ENCODE data around the gene KLF13. TPM values are rescaled to one million over a fixed set of nuclear protein-coding genes. Genes with fewer than 3 reads are reported as not detected.

KLF13 gene
- polyA plus RNA-seq, 1 experiment = 16.8 TPM

DNA sequence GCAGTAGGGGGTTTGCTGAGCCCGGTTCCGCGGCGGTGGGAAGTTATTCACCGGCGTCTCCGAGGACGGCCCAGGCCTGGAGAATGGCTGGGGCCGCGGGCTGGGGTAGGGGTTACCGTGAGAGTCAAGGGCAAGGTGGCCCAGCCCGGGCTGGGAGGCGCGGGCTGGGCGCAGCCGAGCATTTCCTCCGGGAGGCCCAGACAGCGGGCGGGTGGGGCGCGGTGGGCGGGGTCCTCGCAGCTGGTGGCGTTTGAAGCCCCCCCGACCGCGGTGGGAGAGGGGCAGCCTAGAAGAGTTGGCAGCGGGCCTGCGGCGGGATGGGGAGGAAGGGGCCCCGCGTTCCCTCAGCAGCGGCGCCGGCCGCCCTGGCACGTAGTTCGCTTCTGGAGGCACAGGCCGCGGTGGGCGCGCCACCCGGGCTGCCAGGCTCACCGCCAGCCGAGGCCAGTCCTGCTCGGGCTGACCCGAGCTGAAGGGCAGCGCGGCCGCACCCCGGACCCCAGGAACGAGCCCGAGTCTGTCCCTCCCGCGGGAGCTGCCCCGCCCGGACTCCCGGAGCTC, 960 bp upstream of the KLF13 start:
- Histone ChIP-seq H3K27me3 (ENCODE audit: control insufficient read depth, insufficient read depth, low read length) (peaks cover 1% of the 10 kb centered on the region), H3K4me3 (ENCODE audit: low read depth, low read length) (peak overlapping the region; percentile 70), H3K9me3 (ENCODE audit: control insufficient read depth, insufficient read depth, low read length) (no peaks in the 10 kb centered on the region; the same call in 1 of the 2 replicates), H3K27ac (ENCODE audit: low read depth, low read length) (peak overlapping the region; percentile 90)
- TF ChIP-seq, protein P1, sequence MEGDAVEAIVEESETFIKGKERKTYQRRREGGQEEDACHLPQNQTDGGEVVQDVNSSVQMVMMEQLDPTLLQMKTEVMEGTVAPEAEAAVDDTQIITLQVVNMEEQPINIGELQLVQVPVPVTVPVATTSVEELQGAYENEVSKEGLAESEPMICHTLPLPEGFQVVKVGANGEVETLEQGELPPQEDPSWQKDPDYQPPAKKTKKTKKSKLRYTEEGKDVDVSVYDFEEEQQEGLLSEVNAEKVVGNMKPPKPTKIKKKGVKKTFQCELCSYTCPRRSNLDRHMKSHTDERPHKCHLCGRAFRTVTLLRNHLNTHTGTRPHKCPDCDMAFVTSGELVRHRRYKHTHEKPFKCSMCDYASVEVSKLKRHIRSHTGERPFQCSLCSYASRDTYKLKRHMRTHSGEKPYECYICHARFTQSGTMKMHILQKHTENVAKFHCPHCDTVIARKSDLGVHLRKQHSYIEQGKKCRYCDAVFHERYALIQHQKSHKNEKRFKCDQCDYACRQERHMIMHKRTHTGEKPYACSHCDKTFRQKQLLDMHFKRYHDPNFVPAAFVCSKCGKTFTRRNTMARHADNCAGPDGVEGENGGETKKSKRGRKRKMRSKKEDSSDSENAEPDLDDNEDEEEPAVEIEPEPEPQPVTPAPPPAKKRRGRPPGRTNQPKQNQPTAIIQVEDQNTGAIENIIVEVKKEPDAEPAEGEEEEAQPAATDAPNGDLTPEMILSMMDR (IDR thresholded peaks at IDR 0.05; ENCODE audit: low read depth, low read length) = no peak
- POLR2A ChIA-PET = interaction anchor here (0.9 to 1.6 kb wide), 4 partner anchors 67 to 110 kb away, joined by 3 to 10 read pairs (median 4); no protein-coding TSS in a partner anchor
- CTCF ChIA-PET = interaction anchor here (1.5 to 4.5 kb wide), 2 partner anchors 109 to 163 kb away, joined by 5 to 20 read pairs; no protein-coding TSS in a partner anchor
- no peak for DNase-seq (ENCODE audit: low read depth, low spot score)

DNA sequence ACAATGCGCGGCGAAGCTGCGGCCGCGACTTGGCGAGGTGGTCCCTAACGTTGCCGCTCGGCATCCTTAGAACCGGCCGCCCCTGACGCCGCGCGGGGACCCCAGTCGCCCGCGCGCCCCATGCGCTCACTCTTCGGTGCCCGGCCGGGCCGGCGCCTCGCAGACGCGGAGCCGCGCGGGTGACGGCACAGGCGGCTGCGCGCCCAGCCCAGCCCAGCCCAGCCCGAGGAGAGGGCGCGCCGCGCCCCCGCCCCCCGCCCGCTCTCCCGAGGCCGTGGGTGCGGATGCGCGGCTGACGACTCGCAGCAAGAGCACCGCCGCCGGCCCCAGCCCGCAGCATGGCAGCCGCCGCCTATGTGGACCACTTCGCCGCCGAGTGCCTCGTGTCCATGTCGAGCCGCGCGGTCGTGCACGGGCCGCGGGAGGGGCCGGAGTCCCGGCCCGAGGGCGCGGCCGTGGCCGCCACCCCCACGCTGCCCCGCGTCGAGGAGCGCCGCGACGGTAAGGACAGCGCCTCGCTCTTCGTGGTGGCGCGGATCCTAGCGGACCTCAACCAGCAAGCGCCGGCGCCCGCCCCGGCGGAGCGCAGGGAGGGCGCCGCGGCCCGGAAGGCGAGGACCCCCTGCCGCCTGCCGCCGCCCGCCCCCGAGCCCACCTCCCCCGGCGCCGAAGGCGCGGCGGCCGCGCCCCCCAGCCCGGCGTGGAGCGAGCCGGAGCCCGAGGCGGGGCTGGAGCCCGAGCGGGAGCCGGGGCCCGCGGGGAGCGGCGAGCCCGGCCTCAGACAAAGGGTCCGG, 437 bp downstream of the KLF13 start:
- TF ChIP-seq, protein P1 (IDR thresholded peaks at IDR 0.05; ENCODE audit: low read depth, low read length) = no peak
- POLR2A ChIA-PET = interaction anchor here (0.6 to 1.6 kb wide), 8 partner anchors 26 to 279 kb away, joined by 3 to 10 read pairs (median 3); no protein-coding TSS in a partner anchor

DNA sequence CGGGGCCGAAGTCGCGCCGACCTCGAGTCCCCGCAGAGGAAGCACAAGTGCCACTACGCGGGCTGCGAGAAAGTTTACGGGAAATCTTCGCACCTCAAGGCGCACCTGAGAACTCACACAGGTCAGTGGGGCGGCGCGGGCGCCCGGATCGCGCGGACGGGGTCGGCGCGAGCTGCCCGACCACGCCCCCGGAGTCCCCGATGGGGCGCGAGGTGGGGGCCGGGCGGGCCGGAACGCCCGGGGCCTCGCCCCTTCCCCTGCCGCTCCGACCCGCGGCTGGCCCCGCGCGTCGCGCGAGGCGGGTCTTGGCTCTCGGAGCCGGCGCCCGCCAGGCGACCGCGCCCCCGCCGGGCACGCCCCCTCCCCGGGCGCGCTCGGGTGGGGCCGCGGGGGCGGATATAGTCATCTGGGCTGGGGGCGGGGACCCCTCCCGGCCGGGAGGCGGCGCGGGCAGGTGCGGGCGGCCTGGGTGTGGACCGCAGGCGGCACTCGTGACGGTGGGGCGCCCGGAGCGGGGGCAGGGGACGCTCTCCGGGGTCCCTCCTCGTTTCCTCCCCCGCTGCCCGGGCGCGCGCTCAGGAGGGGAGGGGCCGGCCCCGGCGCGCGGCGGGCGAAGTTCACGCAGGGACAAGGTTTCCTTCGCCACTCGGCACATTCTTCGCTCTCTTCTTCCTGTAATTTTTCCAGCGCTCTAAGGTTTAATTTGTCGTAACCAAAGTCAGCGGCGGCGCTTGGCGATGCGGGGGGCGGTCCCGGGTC, 1.2 kb downstream of the KLF13 start:
- ChIA-PET CTCF (interaction anchor here (0.7 to 1.5 kb wide), 2 partner anchors 38 to 161 kb away, joined by 3 to 11 read pairs; no protein-coding TSS in a partner anchor), POLR2A (interaction anchor here (1.1 kb wide), 1 partner anchor 107 kb away, joined by 4 read pairs; no protein-coding TSS in a partner anchor)
- no peaks in the 10 kb centered on the region; the same call in 1 of the 2 replicates for H3K9me3 ChIP-seq (ENCODE audit: control insufficient read depth, insufficient read depth, low read length)
- DNase-seq (ENCODE audit: low read depth, low spot score) = no peak
- peak overlapping the region; percentile 73 for H3K4me3 ChIP-seq (ENCODE audit: low read depth, low read length)
- peak overlapping the region; percentile 39 for H3K27ac ChIP-seq (ENCODE audit: low read depth, low read length)
- TF ChIP-seq, protein P1 (IDR thresholded peaks at IDR 0.05; ENCODE audit: low read depth, low read length) = no peak
- H3K27me3 ChIP-seq (ENCODE audit: control insufficient read depth, insufficient read depth, low read length) = no peaks in the 10 kb centered on the region

More for the DNA sequence above, 437 bp downstream of the KLF13 start:
- CTCF ChIA-PET = interaction anchor here (1.5 kb wide), 1 partner anchor 108 kb away, joined by 5 read pairs; no protein-coding TSS in a partner anchor
- DNase-seq (ENCODE audit: low read depth, low spot score) = no peak
- Histone ChIP-seq H3K27me3 (ENCODE audit: control insufficient read depth, insufficient read depth, low read length) (no peaks in the 10 kb centered on the region), H3K27ac (ENCODE audit: low read depth, low read length) (no peak overlapping the region), H3K9me3 (ENCODE audit: control insufficient read depth, insufficient read depth, low read length) (no peaks in the 10 kb centered on the region; the same call in 1 of the 2 replicates), H3K4me3 (ENCODE audit: low read depth, low read length) (peak overlapping the region; percentile 73)

DNA sequence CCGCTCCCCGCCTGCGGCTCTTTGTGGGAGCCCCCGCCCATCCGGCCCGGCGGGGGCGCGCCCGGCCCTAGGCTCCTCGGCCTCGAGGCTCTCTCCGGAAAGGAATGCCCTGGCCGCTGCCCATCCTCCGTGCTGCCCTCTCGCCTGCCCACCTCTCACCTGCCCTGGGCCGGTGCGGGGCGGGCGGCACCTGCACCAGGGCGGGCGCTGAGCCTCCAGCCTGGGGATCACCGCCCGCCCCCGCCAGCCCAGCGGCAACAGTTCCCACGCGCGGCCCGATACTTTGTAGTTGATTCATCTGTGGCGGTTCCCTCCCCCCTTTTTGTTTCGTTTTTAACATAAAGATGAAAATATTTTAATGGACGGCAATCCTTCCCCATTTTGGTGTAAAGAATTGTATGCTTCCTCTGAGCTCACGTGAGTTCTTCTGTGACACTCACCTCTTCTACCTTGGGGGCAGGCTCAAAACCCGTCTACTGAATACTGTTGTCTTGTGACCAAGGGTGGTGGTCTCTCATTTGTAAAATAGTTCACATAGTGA, 1.9 kb downstream of the KLF13 start:
- TF ChIP-seq, protein P1 (IDR thresholded peaks at IDR 0.05; ENCODE audit: low read depth, low read length) = no peak
- Histone ChIP-seq H3K27me3 (ENCODE audit: control insufficient read depth, insufficient read depth, low read length) (no peaks in the 10 kb centered on the region), H3K9me3 (ENCODE audit: control insufficient read depth, insufficient read depth, low read length) (no peaks in the 10 kb centered on the region; the same call in 1 of the 2 replicates), H3K4me3 (ENCODE audit: low read depth, low read length) (peak overlapping the region; percentile 73), H3K27ac (ENCODE audit: low read depth, low read length) (peak overlapping the region; percentile 39)
- ChIA-PET CTCF (interaction anchor here (0.7 to 1.5 kb wide), 4 partner anchors 38 to 160 kb away, joined by 3 to 11 read pairs (median 3); no protein-coding TSS in a partner anchor), POLR2A (interaction anchor here (1.1 kb wide), 1 partner anchor 106 kb away, joined by 4 read pairs; no protein-coding TSS in a partner anchor)
- DNase-seq (ENCODE audit: low read depth, low spot score) = no peak

All from AG04450 (cell line).